NCI-H2227 (cell line): Measurements from ENCODE around the gene HINT1.
"Not testable (repeated sequence)": the region's sequence is repeated elsewhere in the genome, so short reads cannot be mapped to it uniquely, and the experiment has no call there.

Source experiments
- DNase-seq: peaks from one replicate; lab custom pipeline; 2025; ENCODE audit not compliant: unreplicated experiment; lab: John Stamatoyannopoulos, UW

HINT1 gene

DNA sequence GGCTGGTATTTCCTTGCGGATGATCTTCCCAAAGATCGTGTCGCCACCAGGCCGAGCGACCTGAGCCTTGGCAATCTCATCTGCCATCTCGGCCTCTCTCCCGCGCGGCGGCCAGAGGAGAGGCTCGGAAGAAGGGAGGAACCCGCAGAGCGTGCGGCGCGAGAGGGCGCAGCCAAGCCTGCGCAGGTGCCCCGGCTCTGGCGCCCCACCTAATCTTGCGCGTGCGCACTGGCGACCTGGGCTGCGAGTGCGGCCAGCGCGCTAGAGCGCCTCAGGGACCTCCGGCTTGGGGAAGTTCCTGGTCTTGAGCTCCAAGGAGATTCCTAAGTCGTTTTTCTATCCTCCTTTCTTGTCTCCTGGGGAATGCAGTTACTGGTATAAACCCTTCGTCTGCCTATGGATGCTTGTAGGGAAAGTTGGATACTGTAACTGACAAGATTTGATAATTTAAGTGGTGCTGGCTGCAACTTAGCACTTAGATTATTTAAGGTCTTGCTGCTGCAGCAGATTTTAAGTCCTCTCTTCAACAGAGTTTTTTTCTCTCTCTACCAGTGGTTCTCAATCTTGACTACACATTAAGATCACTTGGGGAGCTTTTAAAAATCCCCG, at the start of gene HINT1:
Gene HINT1 (minus strand): TSS at position 138 of the 609 bp plus-strand sequence. CDS start 51 bp downstream, at position 87.
- DNase-seq, result peak; percentile 93

DNA sequence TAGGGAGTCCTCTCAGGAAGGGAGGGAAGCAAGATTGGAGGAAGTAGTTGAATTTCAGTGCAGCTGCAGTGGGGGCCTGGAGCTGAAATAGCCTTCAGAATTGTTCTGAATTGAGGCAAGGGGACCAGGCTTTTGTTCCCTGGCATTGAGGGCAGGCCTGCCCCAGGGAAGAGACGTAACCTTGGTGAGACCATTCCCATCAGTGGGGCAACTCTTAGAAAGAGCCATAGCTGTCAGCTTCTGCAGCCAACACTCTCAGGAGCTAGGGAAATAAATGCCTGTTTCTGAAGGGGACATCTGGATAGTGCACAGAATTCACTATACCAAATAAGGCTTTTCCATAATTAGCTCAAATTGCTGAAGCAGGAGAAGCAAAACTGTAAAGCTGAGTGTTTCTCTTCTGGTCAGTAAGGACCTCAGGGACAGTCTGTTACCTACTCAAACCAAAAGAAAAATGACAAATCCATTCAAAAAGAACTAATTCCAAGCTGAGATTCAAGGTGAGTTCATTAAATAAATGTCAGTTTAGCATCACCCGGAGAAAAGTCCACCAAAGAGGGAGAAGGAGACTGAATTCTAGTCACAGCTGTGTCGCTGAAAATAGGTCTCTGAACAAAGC, 49.7 kb upstream of the HINT1 start:
- DNase-seq, result no peak

DNA sequence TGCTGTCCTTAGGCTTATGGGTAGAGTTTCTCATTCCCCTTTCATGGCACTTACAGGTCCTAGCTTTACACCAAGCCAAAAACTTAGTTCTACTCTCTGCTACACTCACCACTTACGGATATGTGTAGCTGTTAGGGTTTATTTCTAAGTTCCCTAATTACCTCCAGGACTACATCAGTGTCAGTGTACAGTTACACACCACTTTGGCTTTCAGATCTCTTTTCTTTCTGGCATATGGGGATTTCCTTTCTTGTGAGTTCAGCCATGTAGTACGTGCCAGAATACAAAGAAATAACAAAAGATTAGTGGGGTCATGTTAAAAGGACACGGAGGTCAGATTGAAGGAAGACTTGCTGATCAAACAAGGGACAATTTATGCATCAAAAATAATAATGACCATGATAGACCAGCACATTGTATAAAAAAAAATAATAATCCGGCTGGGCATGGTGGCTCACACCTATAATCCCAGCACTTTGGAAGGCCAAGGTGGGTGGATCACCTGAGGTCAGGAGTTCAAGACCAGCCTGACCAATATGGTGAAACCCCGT, 47.5 kb upstream of the HINT1 start:
- no peak for DNase-seq

DNA sequence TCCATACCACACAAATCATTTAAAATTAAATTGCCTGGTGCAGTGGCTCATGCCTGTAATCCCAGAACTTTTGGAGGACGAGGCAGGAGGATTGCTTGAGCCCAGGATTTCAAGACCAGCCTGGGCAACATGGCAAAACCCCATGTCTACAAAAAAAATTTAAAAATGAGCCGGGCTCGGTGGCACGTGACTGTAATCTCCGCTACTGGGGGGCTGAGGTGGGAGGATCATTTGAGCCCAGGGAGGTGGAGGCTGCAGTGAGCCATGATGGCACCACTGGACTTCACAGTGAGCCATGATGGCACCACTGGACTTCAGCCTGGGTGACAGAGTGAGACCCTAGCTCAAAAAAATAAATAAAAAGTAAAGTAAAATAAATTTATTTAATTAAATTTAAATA, 46.6 kb upstream of the HINT1 start:
- DNase-seq, result no peak

DNA sequence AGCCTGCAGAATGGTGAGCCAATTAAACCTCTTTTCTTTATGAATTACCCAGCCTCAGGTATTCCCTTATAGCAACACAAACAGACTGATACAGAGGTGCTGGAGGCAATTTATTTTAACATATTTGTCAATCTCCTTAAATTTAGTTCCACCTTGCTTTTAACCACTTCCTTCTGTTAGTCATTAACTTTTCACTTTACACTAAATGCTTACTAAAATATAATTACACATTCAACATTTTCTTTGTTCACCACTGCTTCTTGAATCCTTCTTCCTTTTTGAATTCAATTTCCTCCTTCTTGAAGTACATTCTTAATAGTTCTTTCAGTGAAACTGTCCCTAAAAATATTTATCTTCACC, 45.1 kb upstream of the HINT1 start:
- no peak for DNase-seq

DNA sequence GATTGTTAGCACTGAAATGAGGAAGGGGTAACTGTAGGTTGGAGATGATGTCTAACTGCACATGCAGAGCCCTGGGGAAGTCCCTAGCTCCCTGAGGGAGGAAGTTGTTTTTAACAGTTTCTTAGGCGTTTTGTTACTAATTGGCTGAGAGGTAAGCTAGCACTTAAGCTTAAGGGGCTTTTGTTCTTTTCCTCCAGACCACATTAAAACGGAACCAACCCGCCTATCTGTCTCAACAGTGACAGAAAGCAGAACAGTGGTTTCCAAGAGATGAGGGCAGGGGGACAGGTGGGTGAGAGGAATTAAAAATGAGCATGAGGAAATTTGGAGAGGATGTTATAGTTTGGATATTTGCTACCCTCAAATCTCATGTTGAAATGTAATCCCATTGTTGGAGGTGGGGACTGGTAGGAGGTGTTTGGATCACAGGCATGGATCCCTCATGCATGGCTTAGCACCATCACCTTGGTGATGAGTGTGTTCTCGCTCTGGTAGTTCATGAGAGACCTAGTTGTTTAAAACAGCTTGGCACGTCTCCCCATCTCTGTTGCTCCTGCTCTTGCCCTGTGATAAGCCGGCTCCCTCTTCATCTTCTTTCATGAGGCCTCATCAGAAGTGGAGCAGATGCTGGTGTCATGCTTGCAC, 44.6 kb upstream of the HINT1 start:
- no peak for DNase-seq

DNA sequence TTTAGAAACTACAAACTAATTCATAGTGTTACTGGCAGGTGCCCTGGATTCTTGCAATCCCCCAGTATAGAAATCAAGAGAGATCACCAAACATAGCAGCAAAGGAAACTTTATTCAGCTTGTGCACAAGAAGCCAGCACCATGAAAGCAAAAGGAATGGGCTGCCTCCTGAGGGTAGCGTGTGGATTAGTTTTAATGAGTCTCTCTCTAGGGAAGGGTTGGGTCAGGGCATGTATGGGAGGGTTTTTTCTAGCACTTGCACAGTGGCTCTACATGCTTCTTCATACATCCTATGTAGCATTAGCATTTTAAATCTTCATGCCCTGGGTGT, 44.1 kb upstream of the HINT1 start:
- no peak for DNase-seq

DNA sequence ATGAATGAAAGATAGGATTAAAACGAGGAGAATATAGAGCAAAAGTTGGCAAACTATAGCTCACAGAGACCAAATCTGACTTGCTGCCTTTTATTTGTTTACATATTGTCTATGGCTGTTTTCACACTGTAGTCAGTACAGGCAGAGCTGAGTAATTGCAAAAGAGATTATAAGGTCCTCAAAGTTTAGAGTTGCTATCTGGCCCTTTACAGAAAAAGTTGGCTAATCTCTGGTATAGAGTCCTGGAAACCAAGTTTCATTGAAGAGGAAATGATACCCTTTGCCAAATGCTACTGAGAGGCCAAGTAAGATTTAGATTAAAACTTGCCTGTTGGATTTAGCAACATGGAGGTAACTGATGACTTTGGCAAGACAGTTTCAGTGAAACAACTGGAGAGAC, 41.7 kb upstream of the HINT1 start:
- DNase-seq, result no peak

DNA sequence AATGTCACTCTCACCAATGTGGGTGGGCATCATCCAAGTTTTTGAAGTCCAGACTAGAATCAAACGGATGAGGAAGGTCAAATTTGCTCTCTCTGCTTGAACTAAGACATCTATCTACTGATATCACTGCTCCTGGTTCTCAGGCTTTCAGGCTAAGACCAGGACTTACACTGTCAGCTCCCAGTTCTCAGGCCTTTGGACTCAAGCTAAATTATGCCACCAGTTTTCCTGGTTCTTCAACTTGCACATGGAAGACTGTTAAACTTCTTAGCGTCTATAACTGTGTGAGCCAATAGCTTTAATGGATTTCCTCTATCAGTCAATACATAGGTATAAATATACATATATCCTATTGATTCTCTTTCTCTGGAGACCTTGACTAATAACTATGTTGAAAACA, 41.0 kb upstream of the HINT1 start:
- no peak for DNase-seq

DNA sequence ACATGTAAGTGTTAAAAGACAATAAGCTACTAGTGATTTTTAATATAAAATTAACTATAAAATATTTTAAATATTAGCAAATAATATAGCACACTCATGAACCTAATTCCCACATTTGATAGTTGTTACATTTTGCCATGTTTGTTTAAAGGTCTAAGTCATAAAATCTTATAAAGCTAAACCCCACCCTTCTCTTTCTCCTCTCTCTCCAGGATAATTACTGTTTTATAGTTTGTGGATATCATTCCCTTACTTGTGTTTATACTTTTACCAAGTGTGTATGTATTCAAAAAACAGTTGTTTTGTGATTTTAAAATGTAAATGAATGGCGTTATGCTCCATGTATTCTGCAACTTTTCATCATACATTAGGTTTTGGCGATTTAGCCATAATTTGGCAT, 39.9 kb upstream of the HINT1 start:
- DNase-seq, result no peak

DNA sequence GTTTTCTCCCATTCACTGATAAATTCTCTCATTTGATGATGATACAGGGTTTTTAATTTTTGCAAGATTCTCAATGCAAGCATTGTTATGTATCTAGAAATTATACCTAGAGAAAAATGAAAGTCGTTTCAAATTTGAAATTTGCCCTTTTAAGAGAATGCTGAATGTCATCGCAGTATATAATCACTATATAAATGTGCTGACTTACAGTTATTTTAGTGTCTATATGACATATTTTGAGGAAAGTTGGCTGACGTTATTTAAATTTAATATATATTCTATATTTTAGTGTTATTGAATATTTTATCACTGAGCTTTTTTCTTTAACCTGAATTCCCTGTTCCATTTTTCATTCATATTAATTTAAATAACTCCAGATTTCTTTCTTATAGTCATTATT, 35.5 kb upstream of the HINT1 start:
- DNase-seq, result no peak

DNA sequence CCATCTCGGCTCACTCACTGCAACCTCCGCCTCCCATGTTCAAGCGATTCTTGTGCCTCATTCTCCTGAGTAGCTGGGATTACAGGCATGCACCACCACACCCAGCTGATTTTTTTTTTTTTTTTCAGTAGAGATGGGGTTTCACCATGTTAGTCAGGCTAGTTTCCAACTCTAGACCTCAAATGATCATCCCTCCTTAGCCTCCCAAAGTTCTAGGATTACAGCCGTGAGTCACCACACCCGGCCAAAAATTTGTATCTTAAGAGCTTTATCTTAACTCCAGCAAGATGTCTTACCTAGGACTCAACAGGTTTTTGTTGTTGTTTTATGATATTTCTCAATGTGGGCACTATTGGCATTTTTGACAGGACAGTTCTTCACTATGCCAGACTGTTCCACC, 33.6 kb upstream of the HINT1 start:
- DNase-seq, result no peak

DNA sequence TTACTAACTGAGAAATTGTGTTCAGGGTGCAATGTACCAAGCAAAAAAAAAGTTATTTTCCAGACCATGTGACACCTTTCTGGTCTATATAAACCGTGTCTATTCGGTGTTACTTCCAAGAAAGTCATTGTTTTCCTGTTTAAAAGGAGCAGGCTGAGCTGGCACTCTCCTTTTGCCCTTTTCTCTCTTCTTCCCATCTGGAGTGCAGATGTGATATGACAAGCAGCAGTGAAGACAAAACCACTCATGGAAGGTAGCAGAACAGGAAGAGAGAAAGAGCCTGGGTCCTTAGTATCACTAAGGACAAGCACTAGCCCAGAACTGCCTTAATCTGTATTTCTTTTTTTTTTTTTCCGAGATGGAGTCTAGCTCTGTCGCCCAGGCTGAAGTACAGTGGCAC, 31.3 kb upstream of the HINT1 start:
- DNase-seq, result no peak

DNA sequence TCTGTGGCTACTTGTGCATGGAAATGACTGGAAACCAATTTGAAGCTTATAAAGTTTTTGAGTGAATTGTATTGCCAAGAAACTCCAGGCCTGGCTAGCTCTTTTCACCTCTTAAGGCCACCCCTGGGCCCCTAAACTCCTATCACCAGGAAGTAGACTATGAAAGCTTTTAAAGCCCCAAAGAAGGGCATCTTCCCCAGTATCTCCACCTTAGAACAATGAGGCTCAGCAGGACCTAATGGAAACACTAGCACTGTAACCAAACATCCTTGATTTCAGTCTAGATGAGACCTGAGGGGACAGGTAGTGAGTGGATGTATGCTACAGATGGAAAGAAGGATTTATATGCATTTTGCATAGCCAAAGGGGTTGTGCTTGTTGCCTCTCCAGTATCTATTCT, 30.6 kb upstream of the HINT1 start:
- DNase-seq, result no peak

DNA sequence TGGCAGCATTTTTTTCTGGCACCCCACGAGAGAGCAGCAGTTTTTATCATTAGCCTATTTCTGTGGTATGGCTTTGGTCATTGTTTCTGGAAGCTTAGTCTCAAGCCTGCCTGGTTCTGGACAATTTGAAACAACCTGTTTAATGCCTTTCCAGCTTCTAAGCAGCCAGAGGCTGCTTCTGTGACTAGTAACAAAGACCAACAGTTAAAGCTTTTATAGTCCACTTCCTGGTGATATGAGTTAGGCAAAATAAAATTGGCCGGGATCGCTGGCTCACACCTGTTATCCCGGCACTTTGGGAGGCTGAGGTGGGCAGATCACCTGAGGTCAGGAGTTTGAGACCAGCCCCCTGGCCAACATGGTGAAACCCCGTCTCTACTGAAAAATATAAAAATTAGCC, 29.7 kb upstream of the HINT1 start:
- DNase-seq, result no peak

DNA sequence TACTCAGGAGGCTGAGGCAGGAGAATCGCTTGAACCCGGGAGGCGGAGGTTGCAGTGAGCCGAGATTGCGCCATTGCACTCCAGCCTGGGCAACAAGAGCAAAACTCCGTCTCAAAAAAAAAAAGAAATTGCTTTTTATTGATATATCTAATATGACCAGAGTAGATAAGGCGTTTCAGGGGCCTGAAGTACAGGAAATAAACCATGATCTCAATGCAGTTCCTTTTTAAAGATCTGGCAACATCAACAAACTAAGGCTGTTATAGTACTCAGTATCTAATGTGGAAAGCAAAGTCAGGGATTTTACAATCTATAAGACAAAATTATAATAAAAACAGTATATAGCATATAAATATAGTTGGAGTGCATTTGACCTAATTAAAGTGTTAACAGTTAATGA, 28.8 kb upstream of the HINT1 start:
- DNase-seq, result not testable (repeated sequence)

DNA sequence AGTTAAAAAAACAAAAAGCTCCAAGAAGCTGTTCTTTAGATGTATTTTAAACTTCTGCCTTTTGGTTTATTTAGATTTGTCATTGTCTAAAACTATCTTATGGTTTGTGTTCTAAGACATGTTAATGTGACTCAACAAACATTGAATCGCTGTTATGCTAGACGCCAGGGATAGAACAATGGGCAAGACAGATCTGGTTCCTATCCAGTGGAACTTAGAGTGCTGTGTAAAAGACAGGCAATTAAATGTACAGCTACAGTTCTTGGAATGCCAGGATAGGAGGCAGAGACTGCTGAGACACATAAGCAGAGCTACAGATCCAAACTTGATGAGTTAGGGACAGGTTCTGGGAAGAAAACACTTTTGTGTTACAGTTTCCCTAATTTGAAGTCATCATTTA, 28.1 kb upstream of the HINT1 start:
- no peak for DNase-seq

DNA sequence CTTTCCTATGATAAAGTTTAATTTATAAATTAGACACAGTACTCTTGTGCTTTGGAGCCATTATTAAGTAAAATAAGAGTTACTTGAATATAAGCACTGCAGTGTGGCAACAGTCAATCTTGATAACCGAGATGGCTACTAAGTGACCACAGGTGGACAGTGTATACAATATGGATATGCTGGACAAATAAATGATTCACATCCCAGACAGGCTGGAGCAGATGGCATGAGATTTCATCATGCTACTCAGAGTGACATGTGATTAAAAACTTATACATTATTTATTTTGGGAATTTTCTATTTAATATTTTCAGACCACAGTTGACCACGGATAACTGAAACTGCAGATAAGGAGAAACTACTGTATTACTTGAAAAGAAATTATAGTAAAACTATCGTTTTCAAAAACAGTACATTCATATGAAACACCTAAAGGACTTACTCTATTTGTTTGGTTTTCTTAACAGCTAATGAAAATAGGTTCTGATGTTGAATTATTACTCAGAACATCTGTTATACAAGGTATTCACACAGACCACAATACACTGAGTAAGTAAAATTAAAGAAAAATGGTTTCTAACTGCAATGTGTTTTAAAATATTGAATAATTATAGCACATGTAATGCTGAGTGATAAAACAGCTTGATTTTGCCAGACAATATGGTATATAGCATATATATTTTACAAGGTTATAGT, 21.7 kb upstream of the HINT1 start:
- DNase-seq, result no peak

DNA sequence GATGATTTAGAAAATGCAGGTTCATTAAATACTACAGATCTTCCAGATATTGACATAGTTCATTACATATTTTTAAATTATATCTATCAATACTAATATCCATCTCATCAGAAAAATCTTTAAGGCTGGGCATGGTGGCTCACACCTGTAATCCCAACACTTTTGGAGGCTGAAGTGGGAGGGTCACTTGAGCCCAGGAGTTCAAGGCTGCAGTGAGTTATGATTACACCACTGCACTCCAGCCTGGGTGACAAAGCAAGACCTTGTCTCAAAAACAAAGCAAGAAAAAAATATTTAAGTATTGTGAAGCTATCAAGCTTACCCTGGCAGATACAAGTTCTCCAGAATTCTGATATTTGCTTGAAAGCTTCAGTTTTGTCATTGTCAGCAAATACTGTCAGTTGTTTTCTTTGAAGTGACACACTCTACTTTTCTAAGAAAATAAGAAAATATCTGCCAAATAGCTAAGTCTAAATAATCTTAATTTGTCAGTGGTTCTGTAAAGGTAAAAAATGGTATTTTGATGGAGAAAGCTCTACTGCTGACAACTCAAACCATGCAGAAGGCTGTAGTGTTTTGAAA, 20.6 kb upstream of the HINT1 start:
- no peak for DNase-seq

DNA sequence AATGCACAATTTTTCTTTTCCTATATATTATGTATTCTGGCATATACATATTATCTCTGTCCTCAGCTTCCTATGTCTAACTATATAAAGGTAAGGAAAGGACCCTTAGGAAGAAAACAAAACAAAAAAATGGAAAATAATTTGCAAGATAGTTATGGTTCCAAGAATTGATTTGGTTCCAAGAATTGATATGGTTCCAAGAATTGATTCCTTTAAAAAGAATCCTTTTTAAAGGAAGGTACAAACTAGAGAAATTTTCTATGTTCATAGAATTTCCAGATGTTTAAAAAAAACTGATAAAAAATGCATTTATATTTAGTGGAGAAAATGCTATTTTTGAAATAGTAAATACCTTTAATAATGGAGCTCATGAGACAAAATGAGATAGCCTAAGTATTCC, 17.8 kb upstream of the HINT1 start:
- no peak for DNase-seq

DNA sequence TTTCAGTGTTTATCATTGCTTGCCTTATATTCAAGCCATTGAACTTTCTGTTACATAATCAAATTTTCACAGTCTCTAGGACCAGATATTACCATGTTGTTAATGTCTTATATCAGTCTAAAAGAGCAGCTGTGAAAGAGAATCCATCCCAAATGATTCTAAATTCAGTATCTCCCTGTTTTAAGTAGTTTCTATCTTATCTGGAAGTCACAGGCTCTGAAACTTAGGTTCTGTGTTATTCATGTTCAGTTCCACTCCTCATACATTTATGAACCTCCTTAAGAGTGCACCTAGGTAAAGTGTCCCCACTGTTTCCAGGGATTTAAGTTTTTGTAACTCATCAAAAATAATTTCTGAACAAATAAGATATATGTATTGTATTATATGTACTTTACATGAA, 15.4 kb upstream of the HINT1 start:
- no peak for DNase-seq
